ENCODE data around the gene CD151.

DNA sequence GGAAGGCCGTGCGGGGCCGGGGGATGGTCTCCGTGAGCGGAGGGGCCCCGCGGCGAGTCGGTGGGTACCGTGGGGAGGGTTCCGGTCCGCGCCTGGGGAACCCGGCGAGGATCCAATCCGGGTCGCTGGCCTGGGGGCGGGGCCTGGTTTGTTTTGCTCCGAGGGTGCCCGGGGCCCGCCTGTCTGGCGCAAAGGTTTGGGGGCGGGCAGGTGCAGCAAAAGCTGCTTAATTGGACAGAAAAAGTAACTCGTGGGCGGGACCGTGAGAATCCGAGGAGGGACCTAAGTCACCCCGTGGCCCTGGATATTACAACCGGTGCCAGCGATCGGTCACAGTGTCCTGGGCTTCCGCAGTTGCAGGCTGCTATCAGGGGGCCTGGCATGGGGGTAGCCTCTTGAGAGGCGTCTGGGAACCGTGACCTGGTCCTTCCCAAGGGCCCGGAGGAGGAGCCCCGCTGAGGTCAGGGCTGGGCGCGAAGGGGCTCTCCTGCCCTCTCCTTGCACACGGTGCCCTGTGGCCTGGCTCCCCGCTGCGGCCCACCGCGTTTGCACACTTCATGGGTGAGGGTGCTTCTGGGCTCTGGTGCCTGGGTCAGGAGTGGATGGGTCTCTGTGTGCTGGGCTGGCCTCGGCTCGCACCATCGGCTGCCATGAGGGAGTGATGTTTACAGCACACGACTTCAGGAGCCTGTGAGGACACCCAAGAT lies 12.7 kb upstream of the CD151 start:
- TF ChIP-seq EZH2 (IDR thresholded peaks at IDR 0.05; ENCODE audit: low read length) (no peak), CTCF (optimal IDR thresholded peaks at IDR 0.05 in 1 of 3, IDR thresholded peaks at IDR 0.05 in 1 of 3, conservative IDR thresholded peaks at IDR 0.05 in 1 of 3; ENCODE audit: extremely low read depth in 1 of 3, insufficient read depth in 2 of 3, low read length in 3 of 3) (no peak)
